Ovary (tissue), 3 donors: ENCODE measurements around the gene TRMT1.

Experiments
- EP300 ChIP-seq: sonication (generic); formaldehyde crosslinking; IDR thresholded peaks from one replicate; pipeline ENCODE4 v1.6.1; 2017; ENCODE audit warnings: antibody characterized with exemption
- POLR2A ChIP-seq: fragments of 450-650 bp; IDR thresholded peaks from one replicate; pipeline ENCODE4 v1.6.1; 2017; ENCODE audit warnings: antibody characterized with exemption, mild to moderate bottlenecking, moderate library complexity
- TF ChIP-seq, protein P1 (sequence below), 3 donors: fragments of 450-650 bp in 2 of 3; fragments of 200-600 bp in 1 of 3; IDR thresholded peaks; one replicate each; pipeline versions ENCODE4 v1.5.1 to v1.8.0; 2016 to 2022; ENCODE audit warnings: antibody characterized with exemption in 3 of 3, mild to moderate bottlenecking in 1 of 3
- donor health status: DM: no; HTN: no; CAD: no.

DNA sequence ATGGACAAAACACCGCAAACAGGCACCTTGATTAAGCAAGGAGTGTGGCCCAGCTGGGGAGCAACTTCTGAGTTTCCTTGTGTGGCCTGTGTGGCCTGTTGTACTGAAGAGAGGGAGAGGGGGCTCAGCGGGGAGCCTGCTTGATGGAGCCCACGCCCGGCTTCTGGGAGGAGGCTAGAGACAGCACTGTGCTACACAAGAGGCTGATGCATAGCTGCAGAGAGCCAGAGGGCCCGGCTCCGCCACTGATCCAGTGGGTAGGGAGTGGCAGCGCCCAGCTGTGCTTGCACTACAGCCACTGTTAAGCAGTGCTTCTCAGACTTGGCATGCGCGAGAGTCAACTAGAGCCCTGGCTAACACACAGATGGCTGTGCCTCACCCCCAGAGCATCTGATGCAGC is 32.9 kb downstream of the TRMT1 start:
- no peak for TF ChIP-seq EP300
- TF ChIP-seq, protein P1, sequence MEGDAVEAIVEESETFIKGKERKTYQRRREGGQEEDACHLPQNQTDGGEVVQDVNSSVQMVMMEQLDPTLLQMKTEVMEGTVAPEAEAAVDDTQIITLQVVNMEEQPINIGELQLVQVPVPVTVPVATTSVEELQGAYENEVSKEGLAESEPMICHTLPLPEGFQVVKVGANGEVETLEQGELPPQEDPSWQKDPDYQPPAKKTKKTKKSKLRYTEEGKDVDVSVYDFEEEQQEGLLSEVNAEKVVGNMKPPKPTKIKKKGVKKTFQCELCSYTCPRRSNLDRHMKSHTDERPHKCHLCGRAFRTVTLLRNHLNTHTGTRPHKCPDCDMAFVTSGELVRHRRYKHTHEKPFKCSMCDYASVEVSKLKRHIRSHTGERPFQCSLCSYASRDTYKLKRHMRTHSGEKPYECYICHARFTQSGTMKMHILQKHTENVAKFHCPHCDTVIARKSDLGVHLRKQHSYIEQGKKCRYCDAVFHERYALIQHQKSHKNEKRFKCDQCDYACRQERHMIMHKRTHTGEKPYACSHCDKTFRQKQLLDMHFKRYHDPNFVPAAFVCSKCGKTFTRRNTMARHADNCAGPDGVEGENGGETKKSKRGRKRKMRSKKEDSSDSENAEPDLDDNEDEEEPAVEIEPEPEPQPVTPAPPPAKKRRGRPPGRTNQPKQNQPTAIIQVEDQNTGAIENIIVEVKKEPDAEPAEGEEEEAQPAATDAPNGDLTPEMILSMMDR (IDR thresholded peaks at IDR 0.05): no peak
- TF ChIP-seq POLR2A: no peak
